Measurements from ENCODE around the gene KLHL2.

Gene KLHL2

GRCh38 chr4:165191348-165191656, 16.1 kb upstream of the KLHL2 start:
- ChIA-PET CTCF (no interaction called here), POLR2A (no interaction called here)
- H3K4me3 ChIP-seq (ENCODE audit: low read depth, low read length) = no peak overlapping the region
- TF ChIP-seq CTCF (IDR thresholded peaks at IDR 0.05; ENCODE audit: insufficient read depth, low read length, missing control alignments) = no peak
- DNase-seq (ENCODE audit: low read depth, low spot score) = no peak

GRCh38 chr4:165191814-165192499, 15.4 kb upstream of the KLHL2 start:
- ChIA-PET POLR2A (no interaction called here), CTCF (no interaction called here)
- no peak overlapping the region for H3K4me3 ChIP-seq (ENCODE audit: low read depth, low read length)
- DNase-seq (ENCODE audit: low read depth, low spot score) = no peak
- TF ChIP-seq CTCF (IDR thresholded peaks at IDR 0.05; ENCODE audit: insufficient read depth, low read length, missing control alignments) = no peak

- ChIA-PET POLR2A (no interaction called here), CTCF (no interaction called here)
- TF ChIP-seq CTCF (IDR thresholded peaks at IDR 0.05; ENCODE audit: insufficient read depth, low read length, missing control alignments) = no peak
- DNase-seq (ENCODE audit: low read depth, low spot score) = no peak
- H3K4me3 ChIP-seq (ENCODE audit: low read depth, low read length) = no peak overlapping the region
Measured at GRCh38 chr4:165192500-165192898, 14.9 kb upstream of the KLHL2 start.

DNA sequence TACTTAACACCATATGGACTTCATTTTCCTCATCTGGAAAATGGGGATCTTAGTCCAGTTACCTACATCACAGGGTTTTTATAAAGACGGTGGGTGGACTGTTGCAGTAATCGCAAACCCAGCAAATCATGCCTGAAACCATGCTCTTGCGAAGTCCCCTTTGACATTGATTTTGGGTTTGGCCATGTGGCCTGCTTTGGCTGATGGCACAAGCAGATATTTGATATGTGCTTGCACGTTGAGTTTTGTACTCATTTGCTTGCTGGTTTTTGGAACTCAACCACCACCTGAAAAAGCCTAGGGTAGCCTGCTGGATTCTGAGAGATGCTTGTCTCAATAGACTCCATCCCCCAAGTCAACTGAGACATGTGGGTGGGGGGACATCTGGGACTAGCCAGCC, 14.4 kb upstream of the KLHL2 start:
- no peak for DNase-seq (ENCODE audit: low read depth, low spot score)
- TF ChIP-seq CTCF (IDR thresholded peaks at IDR 0.05; ENCODE audit: insufficient read depth, low read length, missing control alignments) = no peak
- H3K4me3 ChIP-seq (ENCODE audit: low read depth, low read length) = no peak overlapping the region
- ChIA-PET CTCF (no interaction called here), POLR2A (no interaction called here)

GRCh38 chr4:165194368-165194767, 13.0 kb upstream of the KLHL2 start:
- no peak for DNase-seq (ENCODE audit: low read depth, low spot score)
- no peak overlapping the region for H3K4me3 ChIP-seq (ENCODE audit: low read depth, low read length)
- POLR2A ChIA-PET = no interaction called here
- TF ChIP-seq CTCF (IDR thresholded peaks at IDR 0.05; ENCODE audit: insufficient read depth, low read length, missing control alignments) = no peak
- CTCF ChIA-PET = no interaction called here

- no peak for TF ChIP-seq CTCF (IDR thresholded peaks at IDR 0.05; ENCODE audit: insufficient read depth, low read length, missing control alignments)
- POLR2A ChIA-PET = no interaction called here
- CTCF ChIA-PET = interaction anchor here (0.7 to 1.3 kb wide), 2 partner anchors 10 to 67 kb away, joined by 3 read pairs; no protein-coding TSS in a partner anchor
Measured at GRCh38 chr4:165198329-165198728, 9.0 kb upstream of the KLHL2 start.

More at GRCh38 chr4:165198329-165198728, 9.0 kb upstream of the KLHL2 start:
- DNase-seq (ENCODE audit: low read depth, low spot score) = no peak
- no peak overlapping the region for H3K4me3 ChIP-seq (ENCODE audit: low read depth, low read length)

Data from AG04449 (cell line).